ENCODE results near the gene SYTL3.

DNA sequence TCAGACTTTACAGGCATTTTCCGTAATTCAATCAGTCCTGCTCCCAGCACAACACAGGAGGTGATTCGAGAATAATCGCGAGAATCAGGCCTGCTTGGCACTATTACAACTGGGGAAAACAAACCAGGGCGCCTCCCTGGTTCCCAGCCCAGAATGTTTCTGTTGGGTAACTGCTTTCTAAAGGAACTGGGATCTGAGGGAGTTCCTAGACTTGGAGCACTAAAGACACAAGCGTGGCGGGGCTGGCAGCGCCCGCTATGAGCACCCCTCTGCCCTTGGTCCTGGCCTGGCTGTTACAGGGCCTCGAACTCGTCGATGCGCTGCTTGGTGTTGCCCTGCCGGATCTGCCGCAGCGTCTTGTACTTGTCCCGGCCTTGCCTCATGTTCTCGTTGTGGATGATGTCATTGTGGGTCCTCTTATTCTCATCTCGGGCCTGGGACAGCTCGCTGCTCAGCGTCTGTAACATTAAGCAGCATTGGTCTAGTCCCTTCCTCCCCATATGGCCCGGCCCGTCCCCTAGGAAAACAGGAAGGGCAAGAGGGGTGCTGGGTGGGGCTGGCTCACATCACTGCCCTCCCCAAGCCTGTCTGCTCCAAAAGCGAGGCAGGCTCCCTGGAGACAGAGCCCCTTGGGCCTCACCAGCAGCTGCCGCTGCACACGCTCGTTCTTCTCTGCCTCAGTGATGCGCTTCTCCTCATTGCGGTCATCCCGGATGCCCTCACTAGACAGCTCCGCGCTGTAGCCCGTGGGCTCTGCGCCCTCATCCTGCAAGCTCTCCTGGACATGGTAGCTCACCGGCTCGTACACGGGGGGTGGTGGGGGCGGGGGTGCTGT is 117.0 kb downstream of the SYTL3 start:
- no peak for TF ChIP-seq ZNF274 (IDR thresholded peaks at IDR 0.05; ENCODE audit: low read depth, low read length)
- no peak for TF ChIP-seq SUZ12 (IDR thresholded peaks at IDR 0.05; ENCODE audit: extremely low read depth, insufficient read depth, insufficient read length)
- TF ChIP-seq YY1 (IDR thresholded peaks at IDR 0.05; ENCODE audit: insufficient read depth, insufficient read length), result no peak

Measured in NT2/D1 (cell line).